HG02623 (cell line): ENCODE data around the gene SLC34A1.
A peak's percentile ranks its signal among the peaks of the same experiment; 100 is the strongest.

Source experiments
- ATAC-seq: cut with Tn5 transposase; IDR thresholded peaks from one replicate; pipeline ENCODE4 v1.9.1; 2021; ENCODE audit warnings: moderate library complexity; ENCODE audit not compliant: unreplicated experiment

The SLC34A1 gene

GRCh38 chr5:177430140-177430951 is 46.1 kb downstream of the SLC34A1 start:
- no peak for ATAC-seq

- ATAC-seq = no peak
Measured at GRCh38 chr5:177430972-177431316, 46.7 kb downstream of the SLC34A1 start.

- peak; percentile 36 for ATAC-seq
Measured at GRCh38 chr5:177431317-177432142, 47.3 kb downstream of the SLC34A1 start.

- ATAC-seq = no peak
Measured at GRCh38 chr5:177432143-177432838, 48.1 kb downstream of the SLC34A1 start.

GRCh38 chr5:177432839-177433657 is 48.8 kb downstream of the SLC34A1 start:
- ATAC-seq = no peak

- ATAC-seq = no peak
Measured at GRCh38 chr5:177433658-177434217, 49.5 kb downstream of the SLC34A1 start.

- no peak for ATAC-seq
Measured at GRCh38 chr5:177434437-177434836, 50.2 kb downstream of the SLC34A1 start.

- no peak for ATAC-seq
Measured at GRCh38 chr5:177434942-177435738, 50.9 kb downstream of the SLC34A1 start.

GRCh38 chr5:177435847-177436536 is 51.8 kb downstream of the SLC34A1 start:
- no peak for ATAC-seq

GRCh38 chr5:177437623-177438022 is 53.4 kb downstream of the SLC34A1 start:
- no peak for ATAC-seq

GRCh38 chr5:177438468-177438867 is 54.2 kb downstream of the SLC34A1 start:
- ATAC-seq = no peak

GRCh38 chr5:177439518-177440053 is 55.4 kb downstream of the SLC34A1 start:
- ATAC-seq = no peak

- no peak for ATAC-seq
Measured at GRCh38 chr5:177440211-177440989, 56.2 kb downstream of the SLC34A1 start.

- no peak for ATAC-seq
Measured at GRCh38 chr5:177440990-177441780, 57.0 kb downstream of the SLC34A1 start.

GRCh38 chr5:177442066-177442826 is 58.0 kb downstream of the SLC34A1 start:
- no peak for ATAC-seq
